Measurements from ENCODE around the gene ZPR1.

- no peak for TF ChIP-seq POLR2AphosphoS5 (IDR thresholded peaks at IDR 0.05)
- TF ChIP-seq CTCF (IDR thresholded peaks at IDR 0.05) = no peak
- TF ChIP-seq EP300 (IDR thresholded peaks at IDR 0.05) = no peak
- TF ChIP-seq POLR2A (IDR thresholded peaks at IDR 0.05) = no peak
Measured at GRCh38 chr11:116790167-116791001, 2.6 kb upstream of the ZPR1 start.
